GM18519 (cell line): ENCODE measurements around the gene CHD1.

ENCODE experiments used
- ATAC-seq: cut with Tn5 transposase; IDR thresholded peaks from one replicate; pipeline ENCODE4 v1.9.1; 2021; ENCODE audit warnings: mild to moderate bottlenecking, moderate library complexity; ENCODE audit not compliant: unreplicated experiment, low FRiP score

The CHD1 gene

GRCh38 chr5:98905857-98906688 is 22.7 kb downstream of the CHD1 start:
- ATAC-seq: no peak

GRCh38 chr5:98904780-98905179 is 24.0 kb downstream of the CHD1 start:
- ATAC-seq: no peak

- ATAC-seq: no peak
These were observed 26.1 kb downstream of the CHD1 start for GRCh38 chr5:98902733-98903132.

GRCh38 chr5:98899456-98899855 is 29.4 kb downstream of the CHD1 start:
- no peak for ATAC-seq

GRCh38 chr5:98898743-98899142 is 30.1 kb downstream of the CHD1 start:
- no peak for ATAC-seq

GRCh38 chr5:98891591-98891990 is 37.2 kb downstream of the CHD1 start:
- ATAC-seq: no peak

- ATAC-seq: no peak
These were observed 48.2 kb downstream of the CHD1 start for GRCh38 chr5:98880598-98880997.

- ATAC-seq: no peak
These were observed 48.7 kb downstream of the CHD1 start for GRCh38 chr5:98880151-98880550.

GRCh38 chr5:98877600-98877999 is 51.2 kb downstream of the CHD1 start:
- ATAC-seq: no peak

GRCh38 chr5:98872674-98873073 is 56.1 kb downstream of the CHD1 start:
- ATAC-seq: no peak

GRCh38 chr5:98865690-98866089 is 63.1 kb downstream of the CHD1 start:
- no peak for ATAC-seq

GRCh38 chr5:98847054-98847453 is 81.8 kb downstream of the CHD1 start:
- no peak for ATAC-seq

- ATAC-seq: no peak
These were observed 82.3 kb downstream of the CHD1 start for GRCh38 chr5:98846520-98846919.

- no peak for ATAC-seq
These were observed 82.9 kb downstream of the CHD1 start for GRCh38 chr5:98845878-98846277.

- no peak for ATAC-seq
These were observed 83.9 kb downstream of the CHD1 start for GRCh38 chr5:98844865-98845264.

- no peak for ATAC-seq
These were observed 85.3 kb downstream of the CHD1 start for GRCh38 chr5:98843481-98843880.

- ATAC-seq: no peak
These were observed 87.9 kb downstream of the CHD1 start for GRCh38 chr5:98840946-98841345.

GRCh38 chr5:98839469-98840383 is 89.1 kb downstream of the CHD1 start:
- ATAC-seq: no peak

- no peak for ATAC-seq
These were observed 92.6 kb downstream of the CHD1 start for GRCh38 chr5:98836175-98836574.

- ATAC-seq: no peak
These were observed 101.1 kb downstream of the CHD1 start for GRCh38 chr5:98827588-98828284.

GRCh38 chr5:98827161-98827560 is 101.6 kb downstream of the CHD1 start:
- ATAC-seq: no peak
